Kidney capillary endothelial cell (primary cell): ENCODE data around the gene COPE.

ENCODE experiments used
- DNase-seq: peaks from one replicate; pipeline ENCODE4 v3.0.0-alpha.2; 2018; ENCODE audit warnings: low spot score

Gene COPE

DNA sequence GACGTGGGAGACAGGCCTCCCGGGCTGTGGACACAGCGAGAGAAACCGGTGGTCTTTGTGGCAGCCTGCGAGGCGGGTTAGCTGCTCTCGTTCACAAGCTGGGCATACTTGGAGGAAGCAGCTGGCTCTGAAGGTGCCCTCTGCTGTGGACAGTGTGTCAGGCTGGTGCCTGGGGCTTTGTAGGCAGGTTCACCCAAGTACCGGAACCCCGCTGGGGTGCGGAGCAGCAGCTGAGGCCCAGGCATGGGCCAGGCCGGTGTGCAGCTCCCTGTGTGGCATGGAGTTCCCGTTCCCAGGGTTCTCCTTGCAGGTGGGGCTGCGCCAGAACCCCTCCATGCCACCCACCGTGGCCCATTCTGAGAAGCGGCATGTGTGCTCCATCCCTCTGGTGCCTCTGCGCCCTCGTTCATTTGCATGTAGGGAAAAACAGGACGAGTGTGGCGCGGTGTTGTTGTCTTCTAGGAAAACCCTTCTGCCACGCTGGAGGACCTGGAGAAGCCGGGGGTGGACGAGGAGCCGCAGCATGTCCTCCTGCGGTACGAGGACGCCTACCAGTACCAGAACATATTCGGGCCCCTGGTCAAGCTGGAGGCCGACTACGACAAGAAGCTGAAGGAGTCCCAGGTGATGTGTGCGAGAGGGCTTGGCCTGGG, 67.4 kb downstream of the COPE start:
- no peak for DNase-seq

GRCh38 chr19:18850471-18851375, 68.5 kb downstream of the COPE start:
- DNase-seq: no peak

DNA sequence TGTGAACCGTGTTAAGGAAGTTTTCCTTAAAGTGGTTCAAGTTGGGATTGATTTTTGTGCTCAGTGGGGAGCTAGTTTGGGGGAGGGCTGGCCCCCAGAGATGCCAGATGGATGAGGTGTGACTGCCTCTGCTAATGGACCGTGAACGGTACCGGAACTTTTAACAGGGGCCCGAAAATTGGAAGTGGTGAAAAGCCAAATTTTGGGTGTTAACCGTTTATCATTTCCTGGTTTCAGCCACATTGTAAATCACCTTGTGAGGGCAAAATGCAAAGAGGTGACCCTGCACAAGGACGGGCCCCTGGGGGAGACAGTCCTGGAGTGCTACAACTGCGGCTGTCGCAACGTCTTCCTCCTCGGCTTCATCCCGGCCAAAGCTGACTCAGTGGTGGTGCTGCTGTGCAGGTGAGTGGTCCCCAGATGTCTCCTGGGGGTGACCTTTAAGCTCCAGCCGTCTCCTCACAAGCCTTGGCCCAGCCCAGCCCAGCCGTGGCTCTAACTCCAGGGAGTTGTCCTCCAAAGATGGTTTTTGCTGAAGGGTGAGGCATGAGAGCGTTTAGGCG, 69.3 kb downstream of the COPE start:
- no peak for DNase-seq
